ENCODE measurements around the gene RETSAT.
"Not testable (repeated sequence)": the region's sequence is repeated elsewhere in the genome, so short reads cannot be mapped to it uniquely, and the experiment has no call there.

RETSAT gene

DNA sequence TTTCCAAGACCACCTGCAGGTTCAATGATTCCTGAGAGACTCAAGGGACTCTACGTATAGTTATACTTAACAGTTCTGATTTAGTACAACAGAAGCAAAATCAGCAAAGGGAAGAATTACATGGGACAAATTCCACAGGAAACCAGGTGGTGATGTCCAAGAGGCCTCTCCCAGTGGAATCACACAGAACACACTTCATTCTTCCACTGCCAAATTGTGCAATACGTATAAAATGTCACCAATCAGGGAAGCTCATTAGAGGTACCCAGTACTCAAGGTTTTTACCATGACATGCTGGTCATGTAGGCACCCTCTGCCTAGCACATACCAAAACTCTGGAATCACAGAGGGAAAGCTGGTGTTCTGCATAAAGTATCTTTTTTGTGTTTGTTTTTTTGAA lies 33.4 kb upstream of the RETSAT start:
- no peak overlapping the region for H3K9ac ChIP-seq (ENCODE audit: low read length)
- H3K27me3 ChIP-seq (ENCODE audit: low read depth, low read length): no peaks in the 10 kb centered on the region
- peaks cover 15% of the 10 kb centered on the region for H3K4me1 ChIP-seq (ENCODE audit: low read length)
- no peaks in the 10 kb centered on the region for H3K79me2 ChIP-seq (ENCODE audit: low read length)
- H3K4me3 ChIP-seq (ENCODE audit: low read length): no peak overlapping the region
- H2AFZ ChIP-seq (ENCODE audit: low read depth, low read length): no peak overlapping the region
- H4K20me1 ChIP-seq (ENCODE audit: insufficient read depth, low read length): no peaks in the 10 kb centered on the region
- no peak overlapping the region for H3K27ac ChIP-seq (ENCODE audit: low read length)
- H3K36me3 ChIP-seq (replicated peaks; ENCODE audit: low read depth, low read length): peaks cover 2% of the 10 kb centered on the region
- H3K9me3 ChIP-seq (ENCODE audit: insufficient read depth, low read length): no peaks in the 10 kb centered on the region
- H3K4me2 ChIP-seq (ENCODE audit: low read length): no peak overlapping the region
- TF ChIP-seq, protein P1, sequence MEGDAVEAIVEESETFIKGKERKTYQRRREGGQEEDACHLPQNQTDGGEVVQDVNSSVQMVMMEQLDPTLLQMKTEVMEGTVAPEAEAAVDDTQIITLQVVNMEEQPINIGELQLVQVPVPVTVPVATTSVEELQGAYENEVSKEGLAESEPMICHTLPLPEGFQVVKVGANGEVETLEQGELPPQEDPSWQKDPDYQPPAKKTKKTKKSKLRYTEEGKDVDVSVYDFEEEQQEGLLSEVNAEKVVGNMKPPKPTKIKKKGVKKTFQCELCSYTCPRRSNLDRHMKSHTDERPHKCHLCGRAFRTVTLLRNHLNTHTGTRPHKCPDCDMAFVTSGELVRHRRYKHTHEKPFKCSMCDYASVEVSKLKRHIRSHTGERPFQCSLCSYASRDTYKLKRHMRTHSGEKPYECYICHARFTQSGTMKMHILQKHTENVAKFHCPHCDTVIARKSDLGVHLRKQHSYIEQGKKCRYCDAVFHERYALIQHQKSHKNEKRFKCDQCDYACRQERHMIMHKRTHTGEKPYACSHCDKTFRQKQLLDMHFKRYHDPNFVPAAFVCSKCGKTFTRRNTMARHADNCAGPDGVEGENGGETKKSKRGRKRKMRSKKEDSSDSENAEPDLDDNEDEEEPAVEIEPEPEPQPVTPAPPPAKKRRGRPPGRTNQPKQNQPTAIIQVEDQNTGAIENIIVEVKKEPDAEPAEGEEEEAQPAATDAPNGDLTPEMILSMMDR (IDR thresholded peaks at IDR 0.05; ENCODE audit: low read depth, low read length): no peak
- no peak for TF ChIP-seq EZH2phosphoT487 (IDR thresholded peaks at IDR 0.05; ENCODE audit: low read depth)

DNA sequence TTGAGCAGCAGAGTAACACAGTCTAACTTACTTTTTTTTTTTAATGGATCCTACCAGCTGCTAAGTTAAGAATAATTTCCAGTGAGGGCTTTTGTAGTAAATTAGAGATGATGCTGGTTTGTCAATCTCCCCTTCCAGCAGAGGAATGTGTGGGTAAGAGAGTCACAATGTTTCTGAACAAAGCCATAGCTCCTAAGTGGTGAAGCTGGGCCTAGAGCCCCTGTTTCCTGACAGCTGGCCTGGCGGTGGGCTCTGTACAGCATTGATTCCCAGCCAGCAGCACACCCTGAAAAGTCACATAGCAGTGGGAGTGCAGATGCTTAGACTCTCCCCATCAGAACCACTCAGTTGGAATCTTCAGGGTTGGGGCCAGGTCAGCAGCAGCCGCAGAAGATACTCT lies 31.4 kb upstream of the RETSAT start:
- H3K9me3 ChIP-seq (ENCODE audit: insufficient read depth, low read length): no peaks in the 10 kb centered on the region
- no peaks in the 10 kb centered on the region for H4K20me1 ChIP-seq (ENCODE audit: insufficient read depth, low read length)
- H3K9ac ChIP-seq (ENCODE audit: low read length): no peak overlapping the region
- no peaks in the 10 kb centered on the region for H3K27me3 ChIP-seq (ENCODE audit: low read depth, low read length)
- no peak overlapping the region for H3K27ac ChIP-seq (ENCODE audit: low read length)
- peaks cover 4% of the 10 kb centered on the region for H3K36me3 ChIP-seq (replicated peaks; ENCODE audit: low read depth, low read length)
- no peaks in the 10 kb centered on the region for H3K79me2 ChIP-seq (ENCODE audit: low read length)
- H3K4me1 ChIP-seq (ENCODE audit: low read length): no peaks in the 10 kb centered on the region
- H2AFZ ChIP-seq (ENCODE audit: low read depth, low read length): no peak overlapping the region
- no peak overlapping the region for H3K4me3 ChIP-seq (ENCODE audit: low read length)
- H3K4me2 ChIP-seq (ENCODE audit: low read length): no peak overlapping the region
- TF ChIP-seq EZH2phosphoT487 (IDR thresholded peaks at IDR 0.05; ENCODE audit: low read depth): no peak
- TF ChIP-seq, protein P1 (IDR thresholded peaks at IDR 0.05; ENCODE audit: low read depth, low read length): no peak

DNA sequence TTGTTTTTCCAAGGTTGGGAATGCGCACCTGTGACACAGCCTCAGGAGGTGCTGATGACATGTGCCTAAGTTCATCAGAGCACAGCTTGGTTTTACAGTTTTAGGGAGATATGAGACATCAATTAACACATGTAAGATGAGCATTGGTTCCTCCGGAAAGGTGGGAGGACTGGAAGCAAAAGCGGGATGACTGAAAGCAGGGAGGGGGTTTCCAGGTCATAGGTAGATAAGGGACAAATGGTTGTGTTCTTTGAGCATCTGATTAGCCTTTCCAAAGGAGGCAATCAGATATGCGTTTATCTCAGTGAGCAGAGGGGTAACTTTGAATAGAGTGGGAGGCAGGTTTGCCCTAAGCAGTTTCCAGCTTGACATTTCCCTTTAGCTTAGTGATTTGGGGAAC lies 29.5 kb upstream of the RETSAT start:
- H3K36me3 ChIP-seq (replicated peaks; ENCODE audit: low read depth, low read length): peaks cover 15% of the 10 kb centered on the region
- H3K4me3 ChIP-seq (ENCODE audit: low read length): no peak overlapping the region
- no peak overlapping the region for H3K4me2 ChIP-seq (ENCODE audit: low read length)

DNA sequence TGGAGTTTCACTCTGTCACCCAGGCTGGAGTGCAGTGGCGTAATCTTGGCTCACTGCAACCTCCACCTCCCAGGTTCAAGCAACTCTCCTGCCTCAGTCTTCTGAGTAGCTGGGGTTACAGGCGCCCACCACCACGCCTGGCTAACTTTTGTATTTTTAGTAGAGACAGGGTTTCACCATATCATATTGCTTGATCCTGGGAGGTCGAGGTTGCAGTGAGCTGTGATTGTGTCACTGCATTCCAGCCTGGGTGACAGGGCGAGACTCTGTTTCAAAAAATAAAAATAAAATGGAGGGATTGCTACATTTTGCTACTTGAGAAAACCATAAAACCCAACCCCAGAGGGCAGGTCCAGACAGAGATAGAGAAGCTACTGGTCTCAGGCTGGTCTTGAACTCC lies 28.8 kb upstream of the RETSAT start:
- H3K9ac ChIP-seq (ENCODE audit: low read length); H3K4me2 ChIP-seq (ENCODE audit: low read length); H3K4me1 ChIP-seq (ENCODE audit: low read length); H3K4me3 ChIP-seq (ENCODE audit: low read length); H3K27me3 ChIP-seq (ENCODE audit: low read depth, low read length); H4K20me1 ChIP-seq (ENCODE audit: insufficient read depth, low read length); H2AFZ ChIP-seq (ENCODE audit: low read depth, low read length); H3K27ac ChIP-seq (ENCODE audit: low read length); H3K9me3 ChIP-seq (ENCODE audit: insufficient read depth, low read length); H3K79me2 ChIP-seq (ENCODE audit: low read length): not testable (repeated sequence)
- H3K36me3 ChIP-seq (replicated peaks; ENCODE audit: low read depth, low read length): peaks cover 16% of the 10 kb centered on the region

More for the DNA sequence above, 29.5 kb upstream of the RETSAT start:
- Histone ChIP-seq H3K27ac (ENCODE audit: low read length) (no peak overlapping the region), H2AFZ (ENCODE audit: low read depth, low read length) (no peak overlapping the region), H3K79me2 (ENCODE audit: low read length) (no peaks in the 10 kb centered on the region), H3K27me3 (ENCODE audit: low read depth, low read length) (no peaks in the 10 kb centered on the region), H3K9me3 (ENCODE audit: insufficient read depth, low read length) (0 out of 2 replicates have a peak, but pooled peaks cover 3% of the 10 kb centered on the region), H3K9ac (ENCODE audit: low read length) (no peak overlapping the region), H3K4me1 (ENCODE audit: low read length) (no peaks in the 10 kb centered on the region), H4K20me1 (ENCODE audit: insufficient read depth, low read length) (no peaks in the 10 kb centered on the region)
- TF ChIP-seq, protein P1 (IDR thresholded peaks at IDR 0.05; ENCODE audit: low read depth, low read length): no peak
- no peak for TF ChIP-seq EZH2phosphoT487 (IDR thresholded peaks at IDR 0.05; ENCODE audit: low read depth)

DNA sequence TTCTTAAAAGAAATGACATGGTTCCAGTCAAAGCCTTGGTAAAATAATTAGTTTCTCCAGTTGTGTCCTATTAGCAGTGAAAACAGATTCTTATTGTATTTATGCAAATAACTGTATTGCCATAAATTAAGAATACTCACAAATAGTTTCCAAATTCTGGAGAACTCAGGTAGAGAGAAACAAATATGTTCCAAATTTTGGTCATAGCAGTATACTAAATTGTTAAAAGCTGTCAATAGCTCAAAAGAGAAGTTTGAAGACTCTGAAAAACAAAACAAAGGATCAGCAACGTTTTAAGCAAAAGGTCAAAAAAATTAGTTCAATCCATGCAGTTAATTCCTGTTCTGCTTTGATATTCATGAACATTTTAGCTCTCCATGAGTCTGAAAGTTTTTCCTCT lies 25.7 kb upstream of the RETSAT start:
- Histone ChIP-seq H3K27me3 (ENCODE audit: low read depth, low read length) (no peaks in the 10 kb centered on the region), H2AFZ (ENCODE audit: low read depth, low read length) (no peak overlapping the region), H3K9ac (ENCODE audit: low read length) (no peak overlapping the region), H3K4me2 (ENCODE audit: low read length) (no peak overlapping the region), H3K4me1 (ENCODE audit: low read length) (no peaks in the 10 kb centered on the region), H3K79me2 (ENCODE audit: low read length) (no peaks in the 10 kb centered on the region), H3K4me3 (ENCODE audit: low read length) (no peak overlapping the region), H3K27ac (ENCODE audit: low read length) (no peak overlapping the region), H4K20me1 (ENCODE audit: insufficient read depth, low read length) (no peaks in the 10 kb centered on the region), H3K9me3 (ENCODE audit: insufficient read depth, low read length) (0 out of 2 replicates have a peak, but pooled peaks cover 3% of the 10 kb centered on the region), H3K36me3 (replicated peaks; ENCODE audit: low read depth, low read length) (peaks cover 14% of the 10 kb centered on the region)
- TF ChIP-seq, protein P1 (IDR thresholded peaks at IDR 0.05; ENCODE audit: low read depth, low read length): no peak
- TF ChIP-seq EZH2phosphoT487 (IDR thresholded peaks at IDR 0.05; ENCODE audit: low read depth): no peak

All from OCI-LY3 (cell line).